Endodermal cell (in vitro differentiated cells): ENCODE measurements around the gene HAPLN3. TPM values are rescaled to one million over a fixed set of nuclear protein-coding genes. Genes with fewer than 3 reads are reported as not detected.

ENCODE experiments used
- DNase-seq: peaks from one replicate; pipeline ENCODE4 v3.0.0-alpha.2; 2017
- H3K27ac ChIP-seq: 2 replicates; pipeline ENCODE4 v1.5.1; 2013; ENCODE audit warnings: mild to moderate bottlenecking, low read depth, low read length, moderate library complexity
- H3K27me3 ChIP-seq: 2 replicates; pipeline ENCODE4 v1.6.1; 2013; ENCODE audit warnings: mild to moderate bottlenecking, low read length, moderate library complexity; ENCODE audit not compliant: insufficient read depth, control insufficient read depth, poor library complexity, severe bottlenecking
- H3K36me3 ChIP-seq: 2 replicates; pipeline ENCODE4 v1.7.0; 2013; ENCODE audit warnings: mild to moderate bottlenecking, low read length, moderate library complexity; ENCODE audit not compliant: control insufficient read depth, insufficient read depth
- H3K4me1 ChIP-seq: one replicate; pipeline ENCODE4 v1.7.0; 2013; ENCODE audit warnings: low read length; ENCODE audit not compliant: control insufficient read depth, insufficient read depth
- H3K4me3 ChIP-seq: 2 replicates; pipeline ENCODE4 v1.5.1; 2013; ENCODE audit warnings: mild to moderate bottlenecking, low read length, moderate library complexity
- H3K9ac ChIP-seq: 2 replicates; pipeline ENCODE4 v1.6.1; 2013; ENCODE audit warnings: mild to moderate bottlenecking, low read length, moderate library complexity; ENCODE audit not compliant: poor library complexity, severe bottlenecking; ENCODE audit errors: extremely low read depth
- H3K9me3 ChIP-seq: 2 replicates; pipeline ENCODE4 v1.6.1; 2013; ENCODE audit warnings: mild to moderate bottlenecking, low read length, moderate library complexity; ENCODE audit not compliant: control insufficient read depth
- H3K27ac Mint-ChIP-seq: 2 replicates; pipeline ENCODE4 v1.8.0; 2020; ENCODE audit warnings: mixed read lengths
- H3K27me3 Mint-ChIP-seq: 2 replicates; pipeline ENCODE4 v1.8.0; 2021; ENCODE audit warnings: mild to moderate bottlenecking, mixed read lengths; ENCODE audit not compliant: insufficient read depth
- H3K36me3 Mint-ChIP-seq: 2 replicates; pipeline ENCODE4 v1.8.0; 2020; ENCODE audit warnings: low read depth, mixed read lengths
- H3K4me1 Mint-ChIP-seq: 2 replicates; pipeline ENCODE4 v1.8.0; 2020; ENCODE audit warnings: mixed read lengths
- H3K4me3 Mint-ChIP-seq: 2 replicates; pipeline ENCODE4 v1.8.0; 2020; ENCODE audit warnings: mild to moderate bottlenecking, moderate library complexity, mixed read lengths
- H3K9me3 Mint-ChIP-seq: 2 replicates; pipeline ENCODE4 v1.8.0; 2020; ENCODE audit warnings: mild to moderate bottlenecking, mixed read lengths
- WGBS, 2 experiments: methylation state at CpG; one replicate each; pipeline versions ENCODE4 v1.1.5 to v1.1.7; 2013; ENCODE audit warnings: missing lambda C conversion rate in 2 of 2, mixed read lengths in 1 of 2; ENCODE audit not compliant: insufficient coverage in 1 of 2, insufficient read length in 1 of 2; 5-methylcytosine and 5-hydroxymethylcytosine counted together
- total RNA-seq, 2 donors: library from RNA; stranded (reverse); fragmentation: NEBNext Ultra II Directional in 1 of 2; extraction: Animal tissue kit (Norgen Biotek cat#: 25700) in 1 of 2; gene quantifications; 2 replicates in 1 of 2; 3 replicates in 1 of 2; pipeline ENCODE4 v1.2.1, GENCODE V29; 2021
- TF ChIP-seq, protein P1 (sequence below): fragments of 200-600 bp; sonication (generic); conservative IDR thresholded peaks from 2 replicates; pipeline ENCODE4 v1.5.0; 2021; ENCODE audit warnings: antibody characterized with exemption, mild to moderate bottlenecking

The HAPLN3 gene
- total RNA-seq, 2 donors from 2014 or later: 5.8 to 15.6 TPM

GRCh38 chr15:88871313-88871712 lies 24.0 kb downstream of the HAPLN3 start:
- TF ChIP-seq, protein P1, sequence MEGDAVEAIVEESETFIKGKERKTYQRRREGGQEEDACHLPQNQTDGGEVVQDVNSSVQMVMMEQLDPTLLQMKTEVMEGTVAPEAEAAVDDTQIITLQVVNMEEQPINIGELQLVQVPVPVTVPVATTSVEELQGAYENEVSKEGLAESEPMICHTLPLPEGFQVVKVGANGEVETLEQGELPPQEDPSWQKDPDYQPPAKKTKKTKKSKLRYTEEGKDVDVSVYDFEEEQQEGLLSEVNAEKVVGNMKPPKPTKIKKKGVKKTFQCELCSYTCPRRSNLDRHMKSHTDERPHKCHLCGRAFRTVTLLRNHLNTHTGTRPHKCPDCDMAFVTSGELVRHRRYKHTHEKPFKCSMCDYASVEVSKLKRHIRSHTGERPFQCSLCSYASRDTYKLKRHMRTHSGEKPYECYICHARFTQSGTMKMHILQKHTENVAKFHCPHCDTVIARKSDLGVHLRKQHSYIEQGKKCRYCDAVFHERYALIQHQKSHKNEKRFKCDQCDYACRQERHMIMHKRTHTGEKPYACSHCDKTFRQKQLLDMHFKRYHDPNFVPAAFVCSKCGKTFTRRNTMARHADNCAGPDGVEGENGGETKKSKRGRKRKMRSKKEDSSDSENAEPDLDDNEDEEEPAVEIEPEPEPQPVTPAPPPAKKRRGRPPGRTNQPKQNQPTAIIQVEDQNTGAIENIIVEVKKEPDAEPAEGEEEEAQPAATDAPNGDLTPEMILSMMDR: no peak
- Histone ChIP-seq H3K36me3 (no peaks in the 10 kb centered on the region), H3K9me3 (no peaks in the 10 kb centered on the region), H3K27me3 (peaks cover 5% of the 10 kb centered on the region), H3K4me3 (no peak overlapping the region), H3K9ac (no peak overlapping the region), H3K4me1 (no peaks in the 10 kb centered on the region), H3K27ac (no peak overlapping the region)
- DNase-seq: no peak
- H3K4me1 Mint-ChIP-seq: no peaks in the 10 kb centered on the region
- 94 to 96% methylated on average over 13 to 14 of the region's 14 CpGs for WGBS, 2 experiments
- peaks cover 9% of the 10 kb centered on the region for H3K9me3 Mint-ChIP-seq
- H3K4me3 Mint-ChIP-seq: no peak overlapping the region
- H3K27me3 Mint-ChIP-seq: peaks cover 29% of the 10 kb centered on the region
- no peaks in the 10 kb centered on the region for H3K36me3 Mint-ChIP-seq
- H3K27ac Mint-ChIP-seq: no peak overlapping the region

- 85 to 93% methylated on average over 8 to 10 of the region's 10 CpGs for WGBS, 2 experiments
Measured at GRCh38 chr15:88866295-88866881, 29.0 kb downstream of the HAPLN3 start.

GRCh38 chr15:88865498-88866099 lies 29.7 kb downstream of the HAPLN3 start:
- Histone ChIP-seq H3K4me3 (no peak overlapping the region), H3K9ac (no peak overlapping the region), H3K9me3 (no peaks in the 10 kb centered on the region), H3K27ac (no peak overlapping the region), H3K4me1 (no peaks in the 10 kb centered on the region), H3K36me3 (no peaks in the 10 kb centered on the region), H3K27me3 (peaks cover 5% of the 10 kb centered on the region)
- H3K9me3 Mint-ChIP-seq: peaks cover 11% of the 10 kb centered on the region
- TF ChIP-seq, protein P1: no peak
- no peak overlapping the region for H3K4me3 Mint-ChIP-seq
- no peak overlapping the region for H3K27ac Mint-ChIP-seq
- DNase-seq: no peak
- H3K36me3 Mint-ChIP-seq: no peaks in the 10 kb centered on the region
- peaks cover 23% of the 10 kb centered on the region for H3K27me3 Mint-ChIP-seq
- 86 to 94% methylated on average over 6 of the region's 6 CpGs for WGBS, 2 experiments
- H3K4me1 Mint-ChIP-seq: no peaks in the 10 kb centered on the region

More at GRCh38 chr15:88866295-88866881, 29.0 kb downstream of the HAPLN3 start:
- H3K9me3 Mint-ChIP-seq: peaks cover 11% of the 10 kb centered on the region
- no peaks in the 10 kb centered on the region for H3K36me3 ChIP-seq
- H3K9ac ChIP-seq: no peak overlapping the region
- H3K4me3 ChIP-seq: no peak overlapping the region
- H3K27ac Mint-ChIP-seq: no peak overlapping the region
- H3K27ac ChIP-seq: no peak overlapping the region
- no peaks in the 10 kb centered on the region for H3K9me3 ChIP-seq
- H3K4me1 ChIP-seq: no peaks in the 10 kb centered on the region
- peaks cover 5% of the 10 kb centered on the region for H3K27me3 ChIP-seq
- no peaks in the 10 kb centered on the region for H3K4me1 Mint-ChIP-seq
- no peak overlapping the region for H3K4me3 Mint-ChIP-seq
- no peak for DNase-seq
- no peaks in the 10 kb centered on the region for H3K36me3 Mint-ChIP-seq
- TF ChIP-seq, protein P1: no peak
- peaks cover 28% of the 10 kb centered on the region for H3K27me3 Mint-ChIP-seq
